ENCODE data around the gene CFAP61.
"Not testable (repeated sequence)": the region's sequence is repeated elsewhere in the genome, so short reads cannot be mapped to it uniquely, and the experiment has no call there.

Gene CFAP61

DNA sequence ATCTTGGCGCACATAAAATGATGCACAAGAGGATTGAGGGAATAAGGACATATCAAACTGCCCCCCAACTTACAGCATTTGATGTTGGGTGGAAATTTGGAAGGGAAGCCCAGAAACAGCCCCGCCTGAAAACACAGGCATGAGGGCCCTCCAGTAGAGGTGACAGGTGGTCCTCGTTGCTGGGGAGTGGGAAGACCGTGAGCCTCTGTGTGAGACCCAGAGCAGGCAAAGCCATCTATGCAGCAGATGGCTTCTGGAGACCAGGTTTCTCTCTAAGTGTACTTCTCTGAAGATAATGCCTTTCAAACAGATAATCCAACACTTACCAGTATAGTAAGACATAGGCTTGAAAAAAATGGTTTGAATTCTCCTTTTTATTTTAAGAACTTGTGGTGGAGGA lies 183.3 kb downstream of the CFAP61 start:
- no peaks in the 10 kb centered on the region for H3K27me3 ChIP-seq (ENCODE audit: low read length)
- no peak overlapping the region for H3K27ac ChIP-seq (ENCODE audit: low read depth, low read length)
- H3K4me3 ChIP-seq (ENCODE audit: insufficient read depth, low read length, poor library complexity, severe bottlenecking) = no peak overlapping the region
- no peak overlapping the region for H3K9ac ChIP-seq (ENCODE audit: low read length)
- no peak overlapping the region for H2AFZ ChIP-seq (ENCODE audit: low read depth, low read length, severe bottlenecking)
- no peaks in the 10 kb centered on the region for H3F3A ChIP-seq (ENCODE audit: insufficient read depth)
- H4K20me1 ChIP-seq (ENCODE audit: low read depth, low read length) = no peaks in the 10 kb centered on the region
- no peaks in the 10 kb centered on the region for H3K9me3 ChIP-seq (ENCODE audit: insufficient read depth, low read length)
- H3K79me2 ChIP-seq (ENCODE audit: insufficient read depth, low read length) = no peaks in the 10 kb centered on the region
- no peak overlapping the region for H3K4me2 ChIP-seq (ENCODE audit: low read depth, low read length, poor library complexity, severe bottlenecking)
- no peaks in the 10 kb centered on the region for H3K36me3 ChIP-seq (ENCODE audit: low read length)
- TF ChIP-seq EZH2phosphoT487 (conservative IDR thresholded peaks at IDR 0.05; ENCODE audit: low read length) = no peak
- TF ChIP-seq, protein P1, sequence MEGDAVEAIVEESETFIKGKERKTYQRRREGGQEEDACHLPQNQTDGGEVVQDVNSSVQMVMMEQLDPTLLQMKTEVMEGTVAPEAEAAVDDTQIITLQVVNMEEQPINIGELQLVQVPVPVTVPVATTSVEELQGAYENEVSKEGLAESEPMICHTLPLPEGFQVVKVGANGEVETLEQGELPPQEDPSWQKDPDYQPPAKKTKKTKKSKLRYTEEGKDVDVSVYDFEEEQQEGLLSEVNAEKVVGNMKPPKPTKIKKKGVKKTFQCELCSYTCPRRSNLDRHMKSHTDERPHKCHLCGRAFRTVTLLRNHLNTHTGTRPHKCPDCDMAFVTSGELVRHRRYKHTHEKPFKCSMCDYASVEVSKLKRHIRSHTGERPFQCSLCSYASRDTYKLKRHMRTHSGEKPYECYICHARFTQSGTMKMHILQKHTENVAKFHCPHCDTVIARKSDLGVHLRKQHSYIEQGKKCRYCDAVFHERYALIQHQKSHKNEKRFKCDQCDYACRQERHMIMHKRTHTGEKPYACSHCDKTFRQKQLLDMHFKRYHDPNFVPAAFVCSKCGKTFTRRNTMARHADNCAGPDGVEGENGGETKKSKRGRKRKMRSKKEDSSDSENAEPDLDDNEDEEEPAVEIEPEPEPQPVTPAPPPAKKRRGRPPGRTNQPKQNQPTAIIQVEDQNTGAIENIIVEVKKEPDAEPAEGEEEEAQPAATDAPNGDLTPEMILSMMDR (IDR thresholded peaks at IDR 0.05; ENCODE audit: insufficient read depth, low read length, poor library complexity, severe bottlenecking) = no peak
- no peaks in the 10 kb centered on the region for H3K9me2 ChIP-seq (replicated peaks; ENCODE audit: insufficient read depth, low read length)

DNA sequence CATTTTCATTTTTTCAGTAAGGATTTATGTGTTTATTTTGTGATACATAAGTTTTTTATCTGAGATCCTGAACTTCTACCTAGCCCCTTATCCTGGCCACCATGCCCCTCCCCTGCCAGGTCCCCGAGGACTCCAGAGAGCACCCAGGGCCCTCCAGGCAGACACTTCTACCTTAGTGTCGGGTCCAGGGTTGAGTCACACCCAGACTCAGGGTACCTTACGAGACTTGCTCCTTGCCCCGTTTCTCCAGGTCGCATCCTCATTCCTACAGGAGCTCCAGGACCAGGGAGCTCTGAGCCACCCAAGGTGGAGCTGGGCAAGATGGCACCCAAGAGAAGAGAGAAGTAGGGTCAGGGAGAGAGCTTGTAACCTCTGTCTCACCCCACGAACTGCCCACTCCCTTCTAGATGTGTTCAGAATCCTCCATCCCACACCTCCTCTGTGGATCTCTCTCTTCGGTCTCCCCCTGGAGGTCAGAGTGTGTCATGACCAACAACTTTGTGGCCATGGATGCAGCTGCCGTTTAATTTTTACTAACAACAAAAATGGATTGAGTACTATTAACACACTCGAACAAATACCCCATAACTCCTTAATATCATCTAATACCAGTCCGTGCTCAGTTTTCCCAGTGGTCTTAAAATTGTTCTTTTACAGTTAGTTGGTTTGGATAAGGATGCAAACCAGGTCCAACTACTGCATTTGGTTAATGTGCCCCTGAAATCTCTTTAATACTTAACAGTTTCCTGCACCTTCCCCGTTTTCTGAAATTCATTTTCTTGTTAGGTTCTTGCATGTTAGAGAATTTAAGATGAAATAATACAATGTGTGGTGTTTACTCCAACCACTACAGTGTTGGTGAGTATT lies 185.0 kb downstream of the CFAP61 start:
- H3K9me2 ChIP-seq (replicated peaks; ENCODE audit: insufficient read depth, low read length) = no peaks in the 10 kb centered on the region
- H3K4me3 ChIP-seq (ENCODE audit: insufficient read depth, low read length, poor library complexity, severe bottlenecking) = no peak overlapping the region
- H3F3A ChIP-seq (ENCODE audit: insufficient read depth) = no peaks in the 10 kb centered on the region
- H3K9me3 ChIP-seq (ENCODE audit: insufficient read depth, low read length) = no peaks in the 10 kb centered on the region
- H3K9ac ChIP-seq (ENCODE audit: low read length) = no peak overlapping the region
- no peak overlapping the region for H2AFZ ChIP-seq (ENCODE audit: low read depth, low read length, severe bottlenecking)
- H3K36me3 ChIP-seq (ENCODE audit: low read length) = no peaks in the 10 kb centered on the region
- no peaks in the 10 kb centered on the region for H3K79me2 ChIP-seq (ENCODE audit: insufficient read depth, low read length)
- H3K4me2 ChIP-seq (ENCODE audit: low read depth, low read length, poor library complexity, severe bottlenecking) = no peak overlapping the region
- H4K20me1 ChIP-seq (ENCODE audit: low read depth, low read length) = no peaks in the 10 kb centered on the region
- TF ChIP-seq, protein P1 (IDR thresholded peaks at IDR 0.05; ENCODE audit: insufficient read depth, low read length, poor library complexity, severe bottlenecking) = peak; percentile 66
- no peak for TF ChIP-seq EZH2phosphoT487 (conservative IDR thresholded peaks at IDR 0.05; ENCODE audit: low read length)
- H3K27ac ChIP-seq (ENCODE audit: low read depth, low read length) = no peak overlapping the region
- H3K27me3 ChIP-seq (ENCODE audit: low read length) = no peaks in the 10 kb centered on the region

DNA sequence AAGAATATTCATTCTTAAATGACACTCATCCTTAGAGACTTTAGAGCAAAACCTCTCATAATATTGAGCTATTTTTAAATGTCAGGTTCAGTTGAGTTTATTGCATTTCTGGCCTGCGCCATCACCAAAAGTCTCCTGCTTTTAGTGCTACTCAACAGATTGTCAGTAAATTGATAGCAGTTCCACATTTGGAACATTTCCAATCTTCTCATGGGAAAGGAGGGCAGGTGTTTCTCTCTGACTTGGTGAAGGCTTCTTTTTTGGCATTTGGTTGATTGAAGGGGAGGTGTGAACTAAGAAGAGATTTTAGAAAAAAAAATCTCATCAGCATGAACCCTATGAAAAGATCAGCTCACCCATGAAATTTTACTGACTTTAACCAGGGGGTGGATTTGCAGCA lies 189.6 kb downstream of the CFAP61 start:
- H3K9ac ChIP-seq (ENCODE audit: low read length) = no peak overlapping the region
- H2AFZ ChIP-seq (ENCODE audit: low read depth, low read length, severe bottlenecking) = no peak overlapping the region
- H4K20me1 ChIP-seq (ENCODE audit: low read depth, low read length) = no peaks in the 10 kb centered on the region
- H3K36me3 ChIP-seq (ENCODE audit: low read length) = no peaks in the 10 kb centered on the region
- H3F3A ChIP-seq (ENCODE audit: insufficient read depth) = no peaks in the 10 kb centered on the region
- no peaks in the 10 kb centered on the region for H3K27me3 ChIP-seq (ENCODE audit: low read length)
- 0 out of 2 replicates have a peak, but pooled peaks cover 4% of the 10 kb centered on the region for H3K9me3 ChIP-seq (ENCODE audit: insufficient read depth, low read length)
- H3K79me2 ChIP-seq (ENCODE audit: insufficient read depth, low read length) = no peaks in the 10 kb centered on the region
- no peak for TF ChIP-seq EZH2phosphoT487 (conservative IDR thresholded peaks at IDR 0.05; ENCODE audit: low read length)
- TF ChIP-seq, protein P1 (IDR thresholded peaks at IDR 0.05; ENCODE audit: insufficient read depth, low read length, poor library complexity, severe bottlenecking) = no peak
- no peak overlapping the region for H3K4me3 ChIP-seq (ENCODE audit: insufficient read depth, low read length, poor library complexity, severe bottlenecking)
- no peaks in the 10 kb centered on the region for H3K9me2 ChIP-seq (replicated peaks; ENCODE audit: insufficient read depth, low read length)
- H3K4me2 ChIP-seq (ENCODE audit: low read depth, low read length, poor library complexity, severe bottlenecking) = no peak overlapping the region
- H3K27ac ChIP-seq (ENCODE audit: low read depth, low read length) = no peak overlapping the region

DNA sequence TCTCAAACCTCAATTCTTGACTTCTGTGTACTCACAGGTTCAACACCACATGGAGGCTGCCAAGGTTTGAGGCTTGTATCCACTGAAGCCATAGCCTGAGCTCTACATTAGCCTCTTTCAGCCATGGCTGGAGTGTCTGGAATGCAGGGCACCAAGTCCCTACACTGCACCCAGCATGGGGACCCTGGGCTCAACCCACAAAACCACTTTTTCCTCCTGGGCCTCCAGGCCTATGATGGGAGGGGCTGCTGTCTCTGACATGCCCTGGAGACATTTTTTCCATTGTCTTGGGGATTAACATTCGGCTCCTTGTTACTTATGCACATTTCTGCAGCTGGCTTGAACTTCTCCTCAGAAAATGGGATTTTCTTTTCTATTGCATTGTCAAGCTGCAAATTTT lies 192.1 kb downstream of the CFAP61 start:
- H2AFZ ChIP-seq (ENCODE audit: low read depth, low read length, severe bottlenecking); H3K27ac ChIP-seq (ENCODE audit: low read depth, low read length); H3F3A ChIP-seq (ENCODE audit: insufficient read depth); H3K79me2 ChIP-seq (ENCODE audit: insufficient read depth, low read length); H3K9ac ChIP-seq (ENCODE audit: low read length); H3K27me3 ChIP-seq (ENCODE audit: low read length); H3K9me2 ChIP-seq (replicated peaks; ENCODE audit: insufficient read depth, low read length); H4K20me1 ChIP-seq (ENCODE audit: low read depth, low read length); H3K4me3 ChIP-seq (ENCODE audit: insufficient read depth, low read length, poor library complexity, severe bottlenecking); H3K9me3 ChIP-seq (ENCODE audit: insufficient read depth, low read length); H3K36me3 ChIP-seq (ENCODE audit: low read length); H3K4me2 ChIP-seq (ENCODE audit: low read depth, low read length, poor library complexity, severe bottlenecking): not testable (repeated sequence)
